ENCODE data around the gene TAX1BP1. TPM values are rescaled to one million over a fixed set of nuclear protein-coding genes. Genes with fewer than 3 reads are reported as not detected.

Gene TAX1BP1
- 50.9 TPM for polyA plus RNA-seq (ENCODE audit: insufficient read length)

GRCh38 chr7:27739909-27740448, at the start of gene TAX1BP1:
Gene TAX1BP1, plus strand, starts transcription at chr7:27740162. Its CDS starts 8,363 bp downstream, at chr7:27748525.
- peak; percentile 98 for DNase-seq

GRCh38 chr7:27690649-27691048, 49.3 kb upstream of the TAX1BP1 start:
- DNase-seq = no peak

GRCh38 chr7:27693794-27694193, 46.2 kb upstream of the TAX1BP1 start:
- no peak for DNase-seq

DNA sequence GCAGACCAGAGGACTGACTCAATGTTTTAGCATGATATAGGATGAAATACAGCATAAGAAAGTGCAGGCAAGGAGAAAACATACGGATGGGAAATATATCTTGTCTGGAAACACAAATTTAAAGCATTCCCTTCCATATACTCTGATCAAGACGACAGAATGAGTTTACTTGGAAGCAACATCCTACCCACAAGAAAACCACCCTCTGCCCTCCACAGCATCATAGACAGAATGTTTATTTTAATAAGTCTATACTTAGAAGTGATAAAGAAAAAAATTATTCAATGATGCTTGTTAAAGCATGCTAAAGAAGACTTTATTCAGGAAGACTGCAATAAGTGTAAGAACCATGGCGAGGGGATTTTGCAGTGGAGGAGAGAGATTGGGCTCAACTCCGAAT, 44.9 kb upstream of the TAX1BP1 start:
- no peak for DNase-seq

DNA sequence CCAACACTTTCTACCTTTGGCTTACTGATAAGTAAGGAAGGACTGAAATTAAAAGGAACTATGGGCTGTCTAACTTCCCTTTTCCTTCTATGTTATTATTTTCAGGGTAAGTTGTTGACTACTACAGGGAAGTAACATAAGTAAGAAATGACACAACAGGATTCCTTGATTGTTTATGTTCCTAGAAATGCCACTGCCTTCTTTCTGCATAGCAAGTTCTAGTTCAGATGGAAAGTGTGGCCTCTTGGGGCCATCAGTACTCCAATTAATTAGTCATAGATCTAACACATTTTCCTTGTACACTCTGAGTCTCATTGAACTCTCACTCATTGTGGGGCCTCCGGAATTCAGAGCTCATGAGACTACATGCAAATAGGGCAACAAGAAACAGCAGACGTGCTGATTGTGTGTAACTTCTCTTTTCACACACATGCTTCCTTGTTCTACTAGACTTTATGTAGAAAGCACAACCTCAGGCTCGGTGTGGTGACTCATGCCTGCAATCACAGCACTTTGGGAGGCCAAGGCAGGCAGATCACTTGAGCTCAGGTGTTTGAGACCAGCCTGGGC, 42.0 kb upstream of the TAX1BP1 start:
- no peak for DNase-seq

GRCh38 chr7:27699751-27700150, 40.2 kb upstream of the TAX1BP1 start:
- DNase-seq = no peak

- no peak for DNase-seq
Measured at GRCh38 chr7:27700501-27700900, 39.5 kb upstream of the TAX1BP1 start.

GRCh38 chr7:27703181-27703580, 36.8 kb upstream of the TAX1BP1 start:
- DNase-seq = no peak

DNA sequence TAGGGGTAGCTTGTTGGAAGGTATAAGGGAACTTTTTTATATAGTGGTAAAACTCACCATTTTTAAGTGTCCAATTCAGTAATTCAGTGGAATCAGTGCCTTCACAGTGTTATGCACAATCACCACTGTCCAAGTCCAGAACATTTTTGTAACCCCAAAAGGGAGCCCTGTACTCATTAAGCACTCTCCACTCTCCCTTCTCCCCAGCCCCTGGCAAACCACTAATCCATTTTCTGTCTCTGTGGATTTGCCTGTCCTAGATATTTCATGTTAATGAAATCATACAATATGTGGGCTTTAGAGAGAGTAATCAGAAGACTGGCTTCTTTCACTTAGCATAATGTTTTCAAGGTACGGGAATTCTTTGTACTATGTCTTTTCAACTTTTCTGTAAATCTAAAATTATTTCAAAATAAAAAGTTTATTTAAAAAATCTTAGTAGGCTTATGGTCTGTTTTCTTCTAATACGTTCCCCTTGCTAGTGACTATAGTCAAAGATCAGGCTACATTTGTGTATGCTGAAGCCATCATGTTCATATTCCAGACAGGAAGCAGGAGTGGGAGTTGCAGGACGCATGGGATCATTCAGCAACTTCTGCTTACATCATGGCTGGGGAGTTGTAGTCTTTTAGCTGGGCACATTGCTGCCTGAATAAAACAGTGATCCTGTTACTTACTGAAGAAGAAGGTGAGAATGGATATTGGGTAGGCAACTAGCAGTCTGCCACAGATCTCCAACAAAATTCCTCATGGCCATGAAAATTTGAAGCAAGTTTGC, 35.4 kb upstream of the TAX1BP1 start:
- no peak for DNase-seq

- no peak for DNase-seq
Measured at GRCh38 chr7:27705200-27705594, 34.8 kb upstream of the TAX1BP1 start.

DNA sequence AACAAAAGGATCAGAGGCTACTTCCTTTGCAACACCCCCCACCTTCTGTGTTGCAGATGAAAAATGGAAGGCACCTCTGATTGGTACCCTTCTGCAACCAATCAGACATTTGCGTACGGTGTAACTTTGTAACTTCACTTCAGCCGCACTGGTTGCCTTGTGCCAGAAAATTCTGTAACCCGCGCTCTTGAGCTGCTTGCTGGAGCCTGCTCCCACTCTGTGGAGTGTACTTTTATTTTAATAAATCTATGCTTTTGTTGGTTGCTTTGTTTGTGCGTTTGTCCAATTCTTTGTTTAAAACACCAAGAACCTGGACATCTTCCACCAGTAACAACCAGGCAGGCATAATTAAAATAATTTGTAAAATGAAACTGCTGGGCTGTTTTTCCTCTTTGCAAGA, 31.5 kb upstream of the TAX1BP1 start:
- no peak for DNase-seq

- DNase-seq = no peak
Measured at GRCh38 chr7:27709137-27710075, 30.6 kb upstream of the TAX1BP1 start.

GRCh38 chr7:27712217-27712616, 27.7 kb upstream of the TAX1BP1 start:
- DNase-seq = no peak

- no peak for DNase-seq
Measured at GRCh38 chr7:27714831-27715444, 25.0 kb upstream of the TAX1BP1 start.

GRCh38 chr7:27723085-27723484, 16.9 kb upstream of the TAX1BP1 start:
- no peak for DNase-seq

DNA sequence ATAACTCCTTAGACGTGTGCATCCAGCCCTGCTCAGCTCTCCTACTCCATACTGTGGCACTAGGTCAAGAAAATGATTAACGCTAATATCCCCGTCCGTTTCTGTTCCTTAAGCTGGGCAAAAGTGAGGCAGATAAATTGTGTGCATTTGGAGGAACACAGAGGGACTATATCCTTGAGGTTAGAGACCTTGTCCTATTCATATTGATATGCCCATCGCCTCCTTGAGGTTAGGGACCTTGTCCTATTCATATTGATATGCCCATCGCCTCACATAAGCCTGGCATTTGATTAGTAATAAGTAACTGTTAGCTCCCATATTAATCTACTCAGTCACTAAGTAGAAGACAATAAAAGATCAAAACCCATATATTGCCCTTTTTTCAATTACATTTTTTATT, 12.9 kb upstream of the TAX1BP1 start:
- DNase-seq = no peak

DNA sequence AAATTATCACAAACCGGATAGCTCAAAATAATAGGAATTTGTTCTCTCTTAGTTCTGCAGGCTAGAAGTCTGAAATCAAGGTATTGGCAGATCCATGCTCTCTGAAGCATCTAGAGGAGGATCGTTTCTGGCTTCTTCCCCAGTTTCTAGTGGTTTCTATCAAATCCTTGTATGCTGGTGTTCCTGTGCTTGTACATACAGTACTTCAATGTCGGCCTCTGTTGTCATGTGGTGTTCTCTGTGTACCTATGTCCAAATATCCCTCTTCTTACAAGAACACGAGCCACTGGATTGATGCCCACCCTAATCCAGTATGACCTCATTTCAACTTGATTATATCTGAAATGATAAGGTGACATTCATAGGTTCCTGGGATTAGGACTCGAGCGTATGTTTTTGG, 9.8 kb upstream of the TAX1BP1 start:
- no peak for DNase-seq

DNA sequence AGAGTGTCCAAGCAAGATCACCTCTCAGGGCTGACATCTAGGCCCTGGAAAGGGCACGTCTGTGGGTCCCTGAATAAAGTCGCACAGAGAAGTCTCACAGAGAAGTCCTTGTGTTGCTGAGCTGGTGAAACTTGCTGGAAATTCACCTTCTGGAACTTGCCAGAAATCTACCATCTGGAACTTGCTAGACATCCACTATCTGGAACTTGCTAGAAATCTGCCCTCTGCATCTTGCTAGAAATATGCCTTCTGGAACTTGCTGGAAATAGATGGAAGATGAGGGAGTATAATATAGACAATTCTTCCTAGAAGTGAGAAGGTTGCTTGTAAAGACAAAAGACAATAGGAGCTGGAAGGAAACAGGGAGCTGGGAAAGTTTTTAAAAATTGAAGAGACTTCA, 5.4 kb upstream of the TAX1BP1 start:
- no peak for DNase-seq

DNA sequence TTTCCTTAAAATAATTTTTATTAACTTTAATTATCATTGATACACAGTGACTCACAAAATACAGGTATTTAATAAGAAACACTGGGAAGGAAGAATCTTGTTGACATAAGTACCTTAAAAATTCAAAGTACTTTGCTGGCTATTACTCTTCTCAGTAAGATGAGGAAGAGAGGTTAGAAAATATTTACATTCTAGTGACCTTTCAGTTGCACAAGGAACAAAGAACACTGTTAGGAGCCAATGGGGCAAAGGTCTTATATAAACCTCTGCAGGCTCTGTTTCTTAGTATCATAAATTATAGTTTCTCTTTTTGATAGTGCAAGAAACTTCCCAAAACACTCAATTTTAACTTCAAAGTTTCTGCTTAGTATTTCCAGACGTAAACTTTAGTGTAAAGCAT, 4.8 kb upstream of the TAX1BP1 start:
- no peak for DNase-seq

DNA sequence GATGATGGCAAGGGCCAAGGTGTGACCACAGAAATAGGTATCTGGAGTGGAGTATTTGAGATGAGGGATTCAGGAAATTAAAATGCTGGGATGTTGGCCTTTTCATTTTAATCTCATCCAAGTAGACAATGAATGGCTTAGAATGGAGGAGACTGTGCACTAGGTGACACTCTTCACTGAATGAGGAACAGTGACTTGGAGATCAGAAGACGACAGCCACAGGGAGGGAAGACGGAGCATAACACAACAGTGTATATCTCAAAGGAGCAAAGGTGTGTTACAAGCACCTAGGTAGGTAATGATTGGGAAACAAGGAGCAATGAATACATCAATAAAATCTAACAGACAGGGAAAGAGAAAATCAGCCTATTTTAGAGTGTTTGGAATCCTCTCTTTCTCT, 4.1 kb upstream of the TAX1BP1 start:
- no peak for DNase-seq

GRCh38 chr7:27737178-27737577, 2.8 kb upstream of the TAX1BP1 start:
- no peak for DNase-seq

GRCh38 chr7:27737616-27738015, 2.3 kb upstream of the TAX1BP1 start:
- DNase-seq = no peak

Data from hindlimb muscle (tissue), 1 donor.